Measurements from ENCODE around the gene STRADB. TPM values are rescaled to one million over a fixed set of nuclear protein-coding genes. Genes with fewer than 3 reads are reported as not detected.

STRADB gene
- total RNA-seq, 1 experiment from 2014 or later, result 28.9 TPM

- Histone ChIP-seq H3K27ac (ENCODE audit: low read length) (no peak overlapping the region), H3K9me3 (ENCODE audit: low read length) (no peaks in the 10 kb centered on the region), H4K20me1 (ENCODE audit: low read length) (no peaks in the 10 kb centered on the region), H3F3A (ENCODE audit: low read length, unreplicated experiment) (no peaks in the 10 kb centered on the region), H3K36me3 (ENCODE audit: low read depth, low read length) (no peaks in the 10 kb centered on the region), H2AFZ (ENCODE audit: low read length) (no peak overlapping the region), H3K4me1 (ENCODE audit: insufficient read depth, low read length) (no peaks in the 10 kb centered on the region), H3K79me2 (ENCODE audit: low read length) (no peaks in the 10 kb centered on the region), H3K4me2 (ENCODE audit: low read length) (no peak overlapping the region), H3K4me3 (ENCODE audit: low read length) (no peak overlapping the region), H3K27me3 (ENCODE audit: low read length) (no peaks in the 10 kb centered on the region), H3K9me2 (replicated peaks; ENCODE audit: low read length) (no peaks in the 10 kb centered on the region), H3K9ac (ENCODE audit: low read length) (no peak overlapping the region)
- ATAC-seq (no peak), DNase-seq (no peak)
- BruUV-seq (replicated peaks), result no TSS peak
- POLR2A ChIA-PET (ENCODE audit: unreplicated experiment), result no interaction called here
- intact Hi-C loops (cut with micrococcal nuclease), result no loop called here
- CTCF ChIA-PET, result no interaction called here
- TF ChIP-seq EZH2 (IDR thresholded peaks at IDR 0.05; ENCODE audit: low read length, unreplicated experiment), result no peak
- TF ChIP-seq EZH2phosphoT487 (IDR thresholded peaks at IDR 0.05; ENCODE audit: borderline replicate concordance, low read length), result no peak
- TF ChIP-seq CTCF (conservative IDR thresholded peaks at IDR 0.05; ENCODE audit: low read depth, low read length), result no peak
Measured at GRCh38 chr2:201517094-201517493, 65.6 kb downstream of the STRADB start.

- Histone ChIP-seq H3K79me2 (ENCODE audit: low read length) (no peaks in the 10 kb centered on the region), H4K20me1 (ENCODE audit: low read length) (no peaks in the 10 kb centered on the region), H3K4me1 (ENCODE audit: insufficient read depth, low read length) (no peaks in the 10 kb centered on the region), H3K9me2 (replicated peaks; ENCODE audit: low read length) (no peaks in the 10 kb centered on the region), H3F3A (ENCODE audit: low read length, unreplicated experiment) (no peaks in the 10 kb centered on the region), H3K9me3 (ENCODE audit: low read length) (0 out of 2 replicates have a peak, but pooled peaks cover 8% of the 10 kb centered on the region), H3K4me2 (ENCODE audit: low read length) (no peak overlapping the region), H3K9ac (ENCODE audit: low read length) (no peak overlapping the region), H3K36me3 (ENCODE audit: low read depth, low read length) (no peaks in the 10 kb centered on the region), H2AFZ (ENCODE audit: low read length) (no peak overlapping the region), H3K27me3 (ENCODE audit: low read length) (no peaks in the 10 kb centered on the region), H3K4me3 (ENCODE audit: low read length) (no peak overlapping the region), H3K27ac (ENCODE audit: low read length) (no peak overlapping the region)
- BruUV-seq (replicated peaks), result no TSS peak
- ChIA-PET CTCF (no interaction called here), POLR2A (ENCODE audit: unreplicated experiment) (no interaction called here)
- no peak for DNase-seq
- no peak for ATAC-seq
- TF ChIP-seq EZH2 (IDR thresholded peaks at IDR 0.05; ENCODE audit: low read length, unreplicated experiment) (no peak), EZH2phosphoT487 (IDR thresholded peaks at IDR 0.05; ENCODE audit: borderline replicate concordance, low read length) (no peak), CTCF (conservative IDR thresholded peaks at IDR 0.05; ENCODE audit: low read depth, low read length) (no peak)
- intact Hi-C loops (cut with micrococcal nuclease), result no loop called here
Measured at GRCh38 chr2:201520201-201520600, 68.7 kb downstream of the STRADB start.

- Histone ChIP-seq H3K27ac (ENCODE audit: low read length) (no peak overlapping the region), H4K20me1 (ENCODE audit: low read length) (no peaks in the 10 kb centered on the region), H3K4me1 (ENCODE audit: insufficient read depth, low read length) (no peaks in the 10 kb centered on the region), H3K9me2 (replicated peaks; ENCODE audit: low read length) (no peaks in the 10 kb centered on the region), H3F3A (ENCODE audit: low read length, unreplicated experiment) (no peaks in the 10 kb centered on the region), H3K4me3 (ENCODE audit: low read length) (no peak overlapping the region), H3K27me3 (ENCODE audit: low read length) (no peaks in the 10 kb centered on the region), H3K79me2 (ENCODE audit: low read length) (no peaks in the 10 kb centered on the region), H3K4me2 (ENCODE audit: low read length) (no peak overlapping the region), H3K9ac (ENCODE audit: low read length) (no peak overlapping the region), H2AFZ (ENCODE audit: low read length) (no peak overlapping the region), H3K36me3 (ENCODE audit: low read depth, low read length) (no peaks in the 10 kb centered on the region), H3K9me3 (ENCODE audit: low read length) (0 out of 2 replicates have a peak, but pooled peaks cover 8% of the 10 kb centered on the region)
- no peak for DNase-seq
- no peak for ATAC-seq
- intact Hi-C loops (cut with micrococcal nuclease), result no loop called here
- ChIA-PET POLR2A (ENCODE audit: unreplicated experiment) (no interaction called here), CTCF (no interaction called here)
- BruUV-seq (replicated peaks), result no TSS peak
- TF ChIP-seq CTCF (conservative IDR thresholded peaks at IDR 0.05; ENCODE audit: low read depth, low read length) (no peak), EZH2 (IDR thresholded peaks at IDR 0.05; ENCODE audit: low read length, unreplicated experiment) (no peak), EZH2phosphoT487 (IDR thresholded peaks at IDR 0.05; ENCODE audit: borderline replicate concordance, low read length) (no peak)
Measured at GRCh38 chr2:201522965-201523364, 71.4 kb downstream of the STRADB start.

Measured in PC-3 (cell line).